ENCODE results near the gene DDX10. TPM values are rescaled to one million over a fixed set of nuclear protein-coding genes. Genes with fewer than 3 reads are reported as not detected.
A peak's percentile ranks its signal among the peaks of the same experiment; 100 is the strongest.

DDX10 gene
- total RNA-seq, 1 donor from 2014 or later, result 32.2 TPM

GRCh38 chr11:108961095-108961494 is 296.2 kb downstream of the DDX10 start:
- no peaks in the 10 kb centered on the region for H4K20me1 ChIP-seq (ENCODE audit: insufficient read depth, low read length)
- no peaks in the 10 kb centered on the region for H3K79me2 ChIP-seq (ENCODE audit: insufficient read depth, low read length)
- Mint-ChIP-seq H3K27me3 (ENCODE audit: low read depth, unreplicated experiment) (no peaks in the 10 kb centered on the region), H3K9me3 (ENCODE audit: unreplicated experiment) (peaks cover 14% of the 10 kb centered on the region), H3K36me3 (ENCODE audit: low read depth, unreplicated experiment) (no peaks in the 10 kb centered on the region), H3K4me3 (ENCODE audit: unreplicated experiment) (no peak overlapping the region), H3K27ac (ENCODE audit: unreplicated experiment) (no peak overlapping the region), H3K4me1 (ENCODE audit: low read depth, unreplicated experiment) (peaks cover 30% of the 10 kb centered on the region)
- peaks cover 32% of the 10 kb centered on the region for H3K4me1 ChIP-seq (ENCODE audit: insufficient read depth, low read length)
- no peak overlapping the region for H3K4me3 ChIP-seq (ENCODE audit: insufficient read depth, low read depth, low read length)
- no peak overlapping the region for H3K9ac ChIP-seq (ENCODE audit: low read length)
- H3K27ac ChIP-seq (ENCODE audit: low read depth, low read length), result no peak overlapping the region
- FAIRE-seq (no peak), DNase-seq (ENCODE audit: low read depth) (no peak)
- H3K36me3 ChIP-seq (ENCODE audit: insufficient read depth, low read length), result no peaks in the 10 kb centered on the region
- TF ChIP-seq, protein P1, sequence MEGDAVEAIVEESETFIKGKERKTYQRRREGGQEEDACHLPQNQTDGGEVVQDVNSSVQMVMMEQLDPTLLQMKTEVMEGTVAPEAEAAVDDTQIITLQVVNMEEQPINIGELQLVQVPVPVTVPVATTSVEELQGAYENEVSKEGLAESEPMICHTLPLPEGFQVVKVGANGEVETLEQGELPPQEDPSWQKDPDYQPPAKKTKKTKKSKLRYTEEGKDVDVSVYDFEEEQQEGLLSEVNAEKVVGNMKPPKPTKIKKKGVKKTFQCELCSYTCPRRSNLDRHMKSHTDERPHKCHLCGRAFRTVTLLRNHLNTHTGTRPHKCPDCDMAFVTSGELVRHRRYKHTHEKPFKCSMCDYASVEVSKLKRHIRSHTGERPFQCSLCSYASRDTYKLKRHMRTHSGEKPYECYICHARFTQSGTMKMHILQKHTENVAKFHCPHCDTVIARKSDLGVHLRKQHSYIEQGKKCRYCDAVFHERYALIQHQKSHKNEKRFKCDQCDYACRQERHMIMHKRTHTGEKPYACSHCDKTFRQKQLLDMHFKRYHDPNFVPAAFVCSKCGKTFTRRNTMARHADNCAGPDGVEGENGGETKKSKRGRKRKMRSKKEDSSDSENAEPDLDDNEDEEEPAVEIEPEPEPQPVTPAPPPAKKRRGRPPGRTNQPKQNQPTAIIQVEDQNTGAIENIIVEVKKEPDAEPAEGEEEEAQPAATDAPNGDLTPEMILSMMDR (IDR thresholded peaks at IDR 0.05; ENCODE audit: insufficient read depth, low read depth, low read length), result no peak
- TF ChIP-seq EZH2 (IDR thresholded peaks at IDR 0.05; ENCODE audit: insufficient read depth, low read length), result no peak
- no peaks in the 10 kb centered on the region for H3K9me3 ChIP-seq (ENCODE audit: insufficient read depth, low read depth, low read length)
- H3K27me3 ChIP-seq (ENCODE audit: insufficient read depth, low read length), result no peaks in the 10 kb centered on the region
- no peak overlapping the region for H2AFZ ChIP-seq (ENCODE audit: low read depth, low read length)
- no peak overlapping the region for H3K4me2 ChIP-seq (ENCODE audit: low read length)

DNA sequence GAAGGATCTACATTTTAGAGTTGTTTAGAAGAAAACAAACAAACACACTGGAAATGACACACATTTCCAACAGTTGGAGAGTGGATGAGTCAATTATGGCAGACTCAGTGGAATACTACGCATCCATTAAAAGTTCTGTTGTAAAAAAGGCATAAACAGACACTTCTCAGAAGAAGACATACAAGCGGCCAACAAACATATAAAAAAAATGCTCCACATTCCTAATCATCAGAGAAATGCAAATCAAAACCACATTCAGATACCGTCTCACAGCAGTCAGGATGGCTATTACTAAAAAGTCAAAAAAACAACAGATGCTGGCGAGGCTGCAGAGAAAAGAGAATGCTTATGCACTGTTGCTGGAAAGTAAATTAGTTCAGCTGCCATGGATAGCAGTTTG is 298.2 kb downstream of the DDX10 start:
- H3K9me3 ChIP-seq (ENCODE audit: insufficient read depth, low read depth, low read length), result no peaks in the 10 kb centered on the region
- Mint-ChIP-seq H3K27ac (ENCODE audit: unreplicated experiment) (no peak overlapping the region), H3K9me3 (ENCODE audit: unreplicated experiment) (peaks cover 12% of the 10 kb centered on the region), H3K36me3 (ENCODE audit: low read depth, unreplicated experiment) (no peaks in the 10 kb centered on the region), H3K4me1 (ENCODE audit: low read depth, unreplicated experiment) (peaks cover 29% of the 10 kb centered on the region), H3K4me3 (ENCODE audit: unreplicated experiment) (no peak overlapping the region), H3K27me3 (ENCODE audit: low read depth, unreplicated experiment) (peaks cover 6% of the 10 kb centered on the region)
- no peak overlapping the region for H3K27ac ChIP-seq (ENCODE audit: low read depth, low read length)
- FAIRE-seq (peak; percentile 41), DNase-seq (ENCODE audit: low read depth) (no peak)
- H3K4me3 ChIP-seq (ENCODE audit: insufficient read depth, low read depth, low read length), result no peak overlapping the region
- no peaks in the 10 kb centered on the region for H3K79me2 ChIP-seq (ENCODE audit: insufficient read depth, low read length)
- no peaks in the 10 kb centered on the region for H3K27me3 ChIP-seq (ENCODE audit: insufficient read depth, low read length)
- no peak for TF ChIP-seq EZH2 (IDR thresholded peaks at IDR 0.05; ENCODE audit: insufficient read depth, low read length)
- TF ChIP-seq, protein P1 (IDR thresholded peaks at IDR 0.05; ENCODE audit: insufficient read depth, low read depth, low read length), result no peak
- H3K9ac ChIP-seq (ENCODE audit: low read length), result no peak overlapping the region
- no peak overlapping the region for H2AFZ ChIP-seq (ENCODE audit: low read depth, low read length)
- no peak overlapping the region for H3K4me2 ChIP-seq (ENCODE audit: low read length)
- H3K4me1 ChIP-seq (ENCODE audit: insufficient read depth, low read length), result peaks cover 33% of the 10 kb centered on the region
- no peaks in the 10 kb centered on the region for H3K36me3 ChIP-seq (ENCODE audit: insufficient read depth, low read length)
- H4K20me1 ChIP-seq (ENCODE audit: insufficient read depth, low read length), result no peaks in the 10 kb centered on the region

GRCh38 chr11:108965306-108966001 is 300.6 kb downstream of the DDX10 start:
- peaks cover 13% of the 10 kb centered on the region for H3K4me1 Mint-ChIP-seq (ENCODE audit: low read depth, unreplicated experiment)
- TF ChIP-seq EZH2 (IDR thresholded peaks at IDR 0.05; ENCODE audit: insufficient read depth, low read length), result no peak
- TF ChIP-seq, protein P1 (IDR thresholded peaks at IDR 0.05; ENCODE audit: insufficient read depth, low read depth, low read length), result no peak
- H3K4me3 Mint-ChIP-seq (ENCODE audit: unreplicated experiment), result no peak overlapping the region
- Histone ChIP-seq H3K9me3 (ENCODE audit: insufficient read depth, low read depth, low read length) (no peaks in the 10 kb centered on the region), H3K4me1 (ENCODE audit: insufficient read depth, low read length) (peaks cover 12% of the 10 kb centered on the region), H3K4me3 (ENCODE audit: insufficient read depth, low read depth, low read length) (no peak overlapping the region), H3K4me2 (ENCODE audit: low read length) (peak overlapping the region; percentile 7), H3K36me3 (ENCODE audit: insufficient read depth, low read length) (no peaks in the 10 kb centered on the region), H3K27ac (ENCODE audit: low read depth, low read length) (no peak overlapping the region), H3K79me2 (ENCODE audit: insufficient read depth, low read length) (no peaks in the 10 kb centered on the region), H4K20me1 (ENCODE audit: insufficient read depth, low read length) (no peaks in the 10 kb centered on the region), H3K9ac (ENCODE audit: low read length) (no peak overlapping the region), H3K27me3 (ENCODE audit: insufficient read depth, low read length) (no peaks in the 10 kb centered on the region), H2AFZ (ENCODE audit: low read depth, low read length) (no peak overlapping the region)
- H3K27ac Mint-ChIP-seq (ENCODE audit: unreplicated experiment), result no peak overlapping the region
- H3K27me3 Mint-ChIP-seq (ENCODE audit: low read depth, unreplicated experiment), result peaks cover 6% of the 10 kb centered on the region
- peak; percentile 65 for DNase-seq (ENCODE audit: low read depth)
- H3K9me3 Mint-ChIP-seq (ENCODE audit: unreplicated experiment), result peaks cover 16% of the 10 kb centered on the region
- FAIRE-seq, result peak; percentile 58
- no peaks in the 10 kb centered on the region for H3K36me3 Mint-ChIP-seq (ENCODE audit: low read depth, unreplicated experiment)
